Right ventricle myocardium superior (tissue), 1 donor: ENCODE measurements around the gene SH3PXD2A. TPM values are rescaled to one million over a fixed set of nuclear protein-coding genes. Genes with fewer than 3 reads are reported as not detected.
A peak's percentile ranks its signal among the peaks of the same experiment; 100 is the strongest.

Experiments
- ATAC-seq: fragments of 200-7000 bp; cut with Tn5 transposase; one replicate; pipeline ENCODE4 v1.9.1; 2020; ENCODE audit warnings: mild to moderate bottlenecking; ENCODE audit not compliant: poor library complexity
- DNase-seq: peaks from one replicate; pipeline ENCODE4 v3.0.0-alpha.2; 2020
- intact Hi-C: fragments of 100-400 bp; cut with DNase I; formaldehyde crosslinking; loops from one replicate; pipeline ENCODE4 v1.11.2; 2022
- total RNA-seq: library from RNA; stranded (reverse); fragmentation: NEBNext Ultra II Directional; extraction: Animal tissue kit (Norgen Biotek cat#: 25700); gene quantifications from one replicate; pipeline ENCODE4 v1.2.1, GENCODE V29; 2021
- donor health status: DM: no; HTN: yes; CAD: no; lungs with severe emphysema.

SH3PXD2A gene
- total RNA-seq, 1 donor from 2014 or later, result 27.0 TPM

DNA sequence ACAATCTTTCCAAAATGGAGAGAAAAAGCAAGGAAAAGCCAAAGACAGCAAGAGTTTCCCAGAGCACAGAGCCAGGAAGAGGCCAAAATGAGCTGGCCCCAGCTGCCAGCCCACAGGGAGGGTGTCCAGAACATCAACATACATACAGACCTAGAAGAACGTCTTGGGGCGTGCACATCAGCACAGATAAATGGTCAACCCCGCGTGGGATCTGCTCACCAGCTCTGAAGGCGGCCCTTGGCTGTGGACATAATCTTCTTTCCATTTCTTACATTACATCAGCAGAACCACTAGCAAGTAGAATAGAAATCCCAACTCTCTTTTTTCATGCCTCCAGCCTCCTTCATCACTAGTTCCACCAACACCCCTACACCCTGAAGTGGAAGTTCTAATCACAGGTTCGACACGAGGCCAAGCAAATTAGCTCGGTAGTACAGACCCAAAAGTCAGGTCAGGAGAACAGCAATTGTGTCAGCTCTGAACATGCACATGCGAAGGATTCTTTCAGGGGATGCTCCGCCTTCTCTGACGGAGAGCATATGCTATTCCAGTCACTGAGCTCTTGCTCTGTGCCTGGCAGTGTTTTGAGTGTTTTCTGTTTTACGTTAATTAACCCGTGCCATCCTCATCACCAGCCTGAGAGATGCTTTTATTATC lies 16.4 kb downstream of the SH3PXD2A start:
- ATAC-seq (peak; percentile 11), DNase-seq (no peak)
- intact Hi-C loops, result no loop called here

DNA sequence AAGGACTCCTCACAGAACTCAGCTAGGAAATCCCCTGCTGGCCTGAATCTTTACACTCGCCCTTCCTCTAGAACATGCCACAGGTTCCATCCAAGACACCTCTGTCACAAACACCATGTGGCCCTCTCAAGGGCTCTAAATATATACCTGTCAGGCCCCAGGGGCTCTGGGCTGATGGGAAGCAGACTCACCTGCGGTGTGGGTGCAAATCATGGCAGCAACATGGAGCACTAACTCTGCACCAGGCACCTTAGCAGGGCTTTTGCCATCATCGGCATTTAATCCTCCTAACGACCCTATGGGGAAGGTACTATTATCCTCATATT lies 17.3 kb downstream of the SH3PXD2A start:
- DNase-seq (no peak), ATAC-seq (peak; percentile 19)
- intact Hi-C loops, result no loop called here

DNA sequence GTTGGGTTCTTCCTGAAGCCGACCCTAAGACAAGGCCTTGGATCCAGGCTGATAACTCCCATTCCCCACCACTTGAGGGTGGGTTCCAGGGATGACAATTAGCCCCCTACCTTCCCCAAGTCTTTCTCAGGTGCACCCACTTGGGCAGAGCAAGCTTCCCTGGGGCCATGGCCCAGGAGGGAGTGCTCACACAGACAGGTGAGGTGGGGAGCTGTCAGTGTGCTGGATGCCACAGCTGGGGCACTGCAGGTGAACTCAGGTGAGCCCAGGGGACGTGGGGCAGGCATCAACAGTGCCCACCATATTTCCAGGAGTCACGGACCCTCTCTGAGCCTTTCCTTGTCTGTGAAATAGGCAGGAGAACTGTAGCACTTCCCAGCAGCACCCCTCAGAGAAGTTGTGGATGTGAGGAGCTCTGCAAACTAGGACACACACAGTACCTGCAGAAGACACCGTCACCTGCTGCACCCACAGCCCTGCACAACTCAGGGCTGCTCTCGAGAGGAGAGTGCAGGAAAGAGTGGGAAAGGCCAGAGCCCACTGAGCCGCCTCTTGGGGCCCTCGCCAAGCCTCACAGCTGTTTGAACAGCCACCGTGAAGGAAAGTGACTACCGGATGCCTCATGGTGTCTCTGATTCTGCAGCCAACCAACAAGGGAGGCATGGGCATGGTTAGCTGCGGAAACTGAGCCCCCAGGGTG lies 17.9 kb downstream of the SH3PXD2A start:
- ATAC-seq (no peak), DNase-seq (no peak)
- intact Hi-C loops, result no loop called here

DNA sequence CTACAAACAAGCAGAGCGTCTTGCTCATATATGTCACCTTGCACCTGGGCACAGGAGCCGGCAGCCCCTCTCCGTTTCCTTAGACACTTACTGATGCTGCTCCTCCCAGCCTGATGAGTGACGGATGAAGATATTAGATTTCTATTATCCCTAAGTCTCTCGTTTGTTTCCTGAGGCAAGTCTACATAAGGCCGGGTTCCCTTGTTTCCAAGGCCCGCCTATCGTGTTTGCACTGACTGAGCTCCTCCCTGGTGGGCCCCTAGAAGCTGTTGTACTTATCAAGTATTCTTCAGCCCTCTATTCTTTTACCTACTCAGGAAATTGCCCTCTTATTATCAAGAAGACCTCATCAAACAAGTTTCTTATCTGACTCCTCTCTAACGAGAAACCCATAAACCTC lies 18.5 kb downstream of the SH3PXD2A start:
- no peak for DNase-seq
- intact Hi-C loops, result no loop called here
- ATAC-seq, result no peak

DNA sequence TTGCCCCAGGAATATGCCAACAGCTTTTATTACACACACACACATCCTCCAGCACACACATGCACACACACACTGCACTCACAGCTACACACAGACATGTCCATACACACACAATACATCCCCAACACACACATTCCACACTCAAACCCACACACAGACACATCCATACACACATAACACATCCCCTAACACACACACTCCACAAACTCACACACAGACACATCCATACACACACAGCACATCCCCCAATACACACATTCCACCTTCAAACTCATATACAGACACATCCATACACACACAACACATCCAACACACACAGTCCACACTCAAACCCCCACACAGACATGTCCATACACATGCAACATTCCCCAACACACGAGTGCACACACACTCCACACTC lies 19.1 kb downstream of the SH3PXD2A start:
- ATAC-seq (no peak), DNase-seq (no peak)
- intact Hi-C loops, result no loop called here

DNA sequence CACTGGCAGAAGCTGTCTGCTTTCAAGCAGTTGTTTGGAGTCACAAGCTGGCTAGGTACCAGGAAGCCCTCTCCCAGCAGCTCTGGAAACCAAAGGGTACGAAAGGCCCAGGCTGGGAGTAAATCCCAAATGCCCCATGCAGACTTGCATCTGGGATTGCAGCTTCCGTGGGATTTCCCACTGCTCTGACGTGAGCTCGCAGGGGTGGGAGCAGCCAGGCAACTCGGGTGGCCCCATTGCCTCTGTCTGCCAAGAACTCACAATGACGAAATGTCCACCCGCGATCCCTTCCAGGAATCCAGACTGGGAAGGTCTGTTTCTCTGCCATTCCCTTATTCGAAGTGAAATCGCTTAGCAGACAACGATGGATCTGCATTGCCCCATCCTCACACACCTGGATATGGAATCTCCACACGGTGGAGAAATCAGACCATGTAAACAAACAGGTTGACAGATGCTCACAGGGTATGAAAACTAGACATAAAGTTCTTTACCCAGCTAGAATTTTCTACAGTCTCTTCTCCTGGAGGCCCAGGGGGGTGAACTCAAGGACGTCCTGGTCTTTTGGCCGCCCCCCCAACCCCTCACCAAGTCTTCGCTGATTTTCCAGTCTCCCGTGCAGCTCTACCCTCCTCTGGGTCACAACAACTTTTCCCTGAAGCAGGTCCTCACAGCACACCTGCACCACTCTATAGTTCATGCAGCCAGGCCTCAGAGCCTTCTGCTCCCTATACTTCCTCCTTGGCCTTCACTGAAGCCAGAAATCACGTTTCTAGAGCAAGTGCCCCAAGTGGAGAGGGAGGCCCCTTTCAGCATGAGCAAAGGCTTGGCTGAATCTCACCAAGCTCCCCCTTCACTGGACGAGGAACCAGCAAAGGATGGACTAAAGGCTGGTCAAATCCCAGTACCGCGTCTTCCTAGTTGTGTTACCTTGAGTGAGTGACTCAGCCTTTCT lies 20.0 kb downstream of the SH3PXD2A start:
- DNase-seq (peak; percentile 83), ATAC-seq (peak; percentile 68)
- intact Hi-C loops, result no loop called here

DNA sequence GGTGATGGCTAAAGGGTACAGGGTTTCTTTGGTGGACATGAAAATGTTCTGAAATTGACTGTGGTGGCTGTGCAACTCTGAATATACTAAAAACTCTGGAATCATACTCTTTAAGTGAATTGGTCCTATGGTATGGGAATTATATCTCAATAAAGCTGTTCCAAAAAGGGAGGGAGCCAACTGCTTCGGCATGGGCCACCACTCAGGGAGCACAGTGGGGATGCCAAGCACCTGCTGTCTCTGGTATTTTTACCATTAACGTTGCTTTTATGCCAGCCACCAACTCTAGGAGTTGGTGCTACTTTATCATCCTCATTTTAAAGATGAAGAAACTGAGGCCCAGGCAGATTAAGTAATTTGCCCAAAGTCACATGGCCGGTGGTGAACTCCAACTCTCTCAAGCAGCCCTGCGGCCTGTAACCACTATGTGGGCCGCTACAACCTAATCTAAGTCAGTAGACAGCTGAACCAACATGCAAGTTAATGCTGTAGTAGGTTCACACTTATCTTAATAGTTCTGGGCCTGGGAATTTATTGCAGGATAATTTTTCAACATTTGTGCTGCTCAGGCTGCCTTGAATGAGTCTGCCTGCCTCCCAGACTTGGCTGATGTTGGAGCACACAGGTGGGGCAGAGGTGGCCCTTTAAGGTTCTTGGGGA lies 20.8 kb downstream of the SH3PXD2A start:
- intact Hi-C loops, result no loop called here
- ATAC-seq (peak; percentile 6), DNase-seq (no peak)

DNA sequence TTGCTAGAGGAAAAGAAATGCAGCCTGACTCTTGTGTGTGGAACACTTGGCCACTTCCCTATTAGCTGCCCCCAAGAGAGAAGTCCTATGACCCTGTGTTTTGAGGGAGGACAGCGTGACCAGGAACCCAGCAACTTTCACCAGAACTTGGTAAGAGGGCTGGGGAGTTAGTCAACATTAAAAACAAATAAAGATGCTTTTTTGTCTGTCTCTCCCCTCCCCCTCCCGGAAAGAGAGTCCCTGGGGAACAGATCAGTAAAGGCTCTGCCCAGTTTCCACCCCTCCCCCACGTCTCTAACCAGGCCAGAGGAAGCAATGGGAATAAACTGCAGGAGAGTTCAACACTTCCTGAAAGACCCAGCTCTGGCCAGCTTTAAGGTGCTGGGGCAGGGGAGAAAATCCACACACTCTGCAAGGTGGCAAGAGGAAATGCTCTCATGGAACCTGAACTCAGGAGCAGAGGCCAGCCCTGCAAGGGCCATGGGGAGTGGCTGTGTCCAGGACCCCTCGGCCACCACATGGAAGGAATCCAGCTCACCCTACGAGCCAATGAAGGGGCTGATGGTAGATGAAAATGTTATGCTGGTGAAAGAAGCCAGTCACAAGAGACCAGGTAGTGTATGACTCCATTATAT lies 21.5 kb downstream of the SH3PXD2A start:
- ATAC-seq (peak; percentile 66), DNase-seq (peak; percentile 66)
- intact Hi-C loops, result no loop called here

DNA sequence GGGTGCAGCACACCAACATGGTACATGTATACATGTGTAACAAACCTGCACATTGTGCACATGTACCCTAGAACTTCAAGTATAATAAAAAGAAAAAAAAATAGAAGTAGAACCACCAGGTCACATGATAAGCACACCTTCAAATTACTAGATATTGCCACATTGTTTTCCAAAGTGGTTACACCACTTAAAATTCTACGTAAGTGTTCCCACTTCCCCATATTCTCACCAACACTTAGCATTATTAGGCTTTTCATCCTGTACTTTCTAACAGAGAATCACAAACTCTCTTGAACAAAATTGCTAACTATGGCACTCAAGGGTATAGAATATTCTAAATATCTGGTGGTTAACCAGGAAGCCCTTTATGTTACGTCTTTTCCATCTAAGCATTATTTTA lies 22.6 kb downstream of the SH3PXD2A start:
- no peak for ATAC-seq
- intact Hi-C loops, result no loop called here

DNA sequence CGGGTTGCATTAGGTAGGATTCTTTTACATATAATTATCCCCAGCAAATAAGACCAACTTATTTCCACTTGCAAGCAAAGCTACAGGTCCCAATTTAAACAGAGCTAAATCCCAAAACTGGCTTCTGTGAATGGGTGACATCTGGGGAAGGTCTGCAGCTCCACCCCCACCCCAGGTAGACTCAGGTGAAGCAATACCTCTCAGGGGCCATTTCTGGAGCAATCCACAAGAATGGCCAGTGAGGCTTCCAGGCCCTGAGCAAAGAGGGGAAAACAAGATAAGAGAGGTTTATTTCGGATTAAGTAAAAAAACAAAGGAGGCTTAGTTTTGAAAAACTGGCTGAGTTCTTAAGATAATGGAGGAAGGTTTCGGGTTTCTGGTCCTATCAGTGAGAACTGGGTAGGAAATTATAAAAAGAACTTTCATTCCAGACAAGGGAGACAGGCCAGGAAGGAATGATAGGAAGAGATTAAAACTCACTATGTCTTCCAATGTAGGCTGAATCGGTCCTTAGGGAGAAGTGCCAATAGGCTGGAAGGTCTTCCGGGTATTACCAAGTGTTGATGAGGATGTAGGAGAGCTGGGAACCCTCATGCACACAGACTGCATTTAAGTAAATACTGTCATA lies 25.4 kb downstream of the SH3PXD2A start:
- ATAC-seq, result no peak
- intact Hi-C loops, result no loop called here
- DNase-seq, result no peak

More for the DNA sequence above, 22.6 kb downstream of the SH3PXD2A start:
- DNase-seq, result no peak

DNA sequence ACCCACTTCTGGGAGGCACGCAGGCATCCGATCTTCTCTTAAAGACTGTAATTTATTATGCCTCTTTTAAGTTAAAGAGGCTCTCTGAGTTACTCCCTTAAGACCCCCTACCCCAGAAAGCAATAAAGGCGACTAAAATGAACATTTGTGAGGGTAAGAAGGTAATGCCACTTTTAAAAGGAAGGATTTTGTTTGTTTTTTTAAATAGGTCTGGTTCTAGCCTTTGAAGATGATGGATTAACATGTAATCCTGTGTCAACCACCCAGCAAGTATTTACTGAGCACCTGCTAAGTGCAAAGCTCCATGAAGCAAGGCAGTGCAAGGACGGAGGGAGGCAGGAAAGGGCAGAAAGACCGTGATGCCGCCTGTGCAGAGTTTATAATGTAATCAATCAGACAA lies 26.1 kb downstream of the SH3PXD2A start:
- ATAC-seq, result no peak
- DNase-seq, result peak; percentile 13
- intact Hi-C loops, result no loop called here

DNA sequence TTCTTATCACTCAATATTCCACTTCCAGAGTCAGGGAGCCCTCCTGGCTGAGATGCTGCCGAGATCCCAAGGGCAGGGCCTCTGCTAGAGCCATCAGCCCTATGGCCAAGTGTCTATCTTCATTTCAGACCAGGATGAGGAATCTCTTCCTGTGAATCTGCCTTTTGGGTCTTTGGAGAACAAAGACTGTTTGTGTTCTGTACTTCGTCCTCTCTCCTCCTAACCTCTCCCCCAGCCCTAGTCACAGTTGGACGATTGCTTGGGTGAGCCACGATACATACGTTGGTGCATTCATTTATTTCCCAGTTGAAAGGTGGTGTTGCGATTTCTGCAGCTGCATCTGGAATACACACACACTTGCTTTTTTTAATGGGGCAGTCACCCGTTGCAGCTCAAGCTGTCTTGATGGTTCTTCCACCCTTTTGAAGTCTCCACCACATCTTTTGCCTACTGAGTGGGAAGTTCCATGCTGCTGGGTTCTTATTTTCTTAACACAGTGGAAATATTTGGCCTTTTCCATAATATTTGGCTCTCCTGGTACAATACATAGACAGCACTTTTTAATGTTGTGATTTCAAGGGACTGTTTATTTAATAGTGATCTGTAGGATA lies 26.7 kb downstream of the SH3PXD2A start:
- ATAC-seq (no peak), DNase-seq (no peak)
- intact Hi-C loops, result no loop called here

DNA sequence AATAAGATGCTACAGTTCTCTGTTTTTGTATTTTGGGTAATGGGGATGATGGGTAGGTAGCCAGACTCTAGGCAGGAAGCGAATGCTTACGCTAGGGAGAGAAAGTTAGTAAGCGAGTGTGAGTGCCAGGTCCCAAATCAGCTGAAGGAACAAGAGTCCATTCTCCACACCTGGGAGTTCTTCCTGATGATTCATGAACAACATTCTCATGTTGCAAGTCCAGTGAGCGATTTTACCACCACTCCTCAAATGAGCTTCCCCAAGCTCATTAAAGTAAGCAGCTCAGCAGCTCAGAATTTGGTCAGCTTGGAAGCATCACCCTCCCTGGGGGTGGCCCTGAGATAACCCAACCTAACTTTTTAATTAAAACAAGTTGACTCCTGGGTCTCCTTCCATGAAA lies 27.3 kb downstream of the SH3PXD2A start:
- DNase-seq (no peak), ATAC-seq (no peak)
- intact Hi-C loops, result no loop called here

DNA sequence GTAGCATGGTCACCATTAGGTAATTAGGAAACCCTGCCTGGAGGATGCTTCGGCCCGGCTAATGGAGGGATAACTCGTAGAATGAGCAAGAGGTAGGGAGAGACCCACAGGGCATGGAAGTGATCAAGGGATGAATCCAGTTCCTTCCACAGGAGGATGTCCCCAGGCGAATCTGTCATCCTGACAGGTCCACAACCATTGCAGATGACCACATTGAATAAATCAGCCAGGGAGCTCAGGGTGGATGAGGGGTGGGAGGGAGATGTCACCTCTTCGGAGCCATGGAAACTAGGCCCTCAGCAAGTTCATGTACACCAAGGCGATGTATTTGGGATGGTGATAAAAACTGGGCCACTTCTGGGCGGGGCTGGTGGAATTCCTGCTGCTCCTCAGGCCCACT lies 28.5 kb downstream of the SH3PXD2A start:
- intact Hi-C loops, result no loop called here
- no peak for ATAC-seq
- no peak for DNase-seq

DNA sequence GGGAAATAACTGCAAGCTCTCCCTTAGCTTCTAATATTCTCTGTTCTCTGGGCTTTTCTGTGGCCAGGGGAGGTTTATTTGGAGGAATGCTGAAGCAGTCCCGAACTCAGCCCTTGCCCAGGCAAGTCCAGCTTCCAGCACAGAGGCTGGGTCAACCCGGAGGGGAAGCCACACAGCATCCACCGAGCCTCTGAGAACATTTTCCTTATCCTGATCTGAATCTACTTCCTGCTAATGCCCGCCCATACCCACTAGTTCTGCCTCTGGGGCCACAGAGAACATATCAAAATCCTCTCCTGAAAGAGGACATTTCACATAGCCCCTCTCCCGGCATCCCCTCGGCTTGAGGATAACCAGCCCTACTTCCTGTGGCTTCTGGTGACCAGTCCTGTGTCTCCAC lies 31.1 kb downstream of the SH3PXD2A start:
- intact Hi-C loops, result loop anchor here (5.0 kb wide), 1 partner anchor 33 kb away; the partner anchor contains the start of gene SH3PXD2A
- DNase-seq, result no peak
- ATAC-seq, result no peak

DNA sequence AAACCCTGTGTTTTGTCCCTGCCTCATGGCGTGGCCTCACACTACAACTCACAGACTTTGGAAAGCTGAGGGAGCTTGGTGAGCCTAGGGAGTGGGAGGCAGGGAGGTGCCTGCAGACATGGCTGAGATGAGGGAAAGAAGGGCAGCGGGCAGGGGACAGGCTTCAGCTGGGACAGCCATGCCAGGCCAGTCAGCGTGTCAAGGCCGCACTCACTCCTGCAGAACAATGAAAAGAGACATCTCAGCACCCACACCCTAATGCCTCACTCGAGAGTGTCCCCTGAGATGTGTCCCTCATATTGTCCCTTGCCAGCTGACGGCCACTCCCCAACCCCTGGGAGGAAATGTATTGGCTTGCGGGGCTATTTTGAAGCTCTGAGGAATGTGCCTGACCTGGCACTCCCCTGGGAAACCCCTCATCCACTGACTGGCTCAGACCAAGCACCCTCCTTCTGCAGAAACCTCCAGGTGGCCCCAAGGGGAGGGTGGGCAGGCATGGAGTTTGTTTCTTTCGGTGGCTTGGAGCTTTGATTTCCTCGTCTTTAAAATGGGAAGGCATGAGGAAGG lies 31.6 kb downstream of the SH3PXD2A start:
- ATAC-seq (no peak), DNase-seq (no peak)
- intact Hi-C loops, result loop anchor here (5.0 kb wide), 1 partner anchor 34 kb away; the partner anchor contains the start of gene SH3PXD2A

DNA sequence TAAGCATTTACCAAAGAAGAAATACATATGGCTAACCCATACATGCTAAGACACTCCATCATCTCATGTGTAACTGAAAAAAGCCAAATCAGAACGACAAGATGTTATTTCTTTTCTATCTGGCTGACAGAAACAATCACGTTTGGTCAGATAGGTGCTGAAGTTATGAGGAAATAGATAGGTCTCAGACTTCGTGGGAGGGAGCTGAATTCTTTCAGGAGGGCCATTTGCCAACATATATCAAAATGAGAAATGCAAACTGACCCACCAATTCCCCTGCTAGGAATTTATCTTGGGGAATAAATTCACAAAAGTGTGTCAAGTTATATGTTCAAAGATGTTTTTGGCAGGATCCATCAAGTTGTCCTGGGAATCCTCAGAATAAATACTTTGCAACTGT lies 32.6 kb downstream of the SH3PXD2A start:
- DNase-seq (no peak), ATAC-seq (no peak)
- intact Hi-C loops, result loop anchor here (5.0 kb wide), 1 partner anchor 35 kb away; the partner anchor contains the start of gene SH3PXD2A
